HEK293 (cell line): ENCODE measurements around the gene LIN54.
A peak's percentile ranks its signal among the peaks of the same experiment; 100 is the strongest.

Experiments
- CTCF ChIA-PET: fragments of 350-600 bp; formaldehyde crosslinking; extraction: SDS; loops from one replicate; lab custom pipeline; 2021; ENCODE audit warnings: antibody characterized with exemption; lab: Yijun Ruan, JAX
- POLR2A ChIA-PET: fragments of 300-600 bp; formaldehyde crosslinking; extraction: SDS; loops from one replicate; lab custom pipeline; 2020; ENCODE audit warnings: antibody characterized with exemption, inconsistent platforms; lab: Yijun Ruan, JAX
- H3K27ac ChIP-seq: fragments of 200-500 bp; sonication (Bioruptor generic); 2 replicates; pipeline ENCODE4 v1.5.1; 2014; ENCODE audit warnings: low read depth, low read length, control low read depth, inconsistent platforms; ENCODE audit errors: extremely low read depth
- H3K36me3 ChIP-seq, 2 experiments: fragments of 200-500 bp in 1 of 2; sonication (Bioruptor generic) in 1 of 2; 1 replicate in 1 of 2; 2 replicates in 1 of 2; pipeline ENCODE4 v1.5.1; 2014 to 2017; ENCODE audit warnings: inconsistent platforms in 2 of 2, low read length in 2 of 2; ENCODE audit not compliant: control insufficient read depth in 2 of 2, insufficient read depth in 1 of 2
- H3K4me1 ChIP-seq: fragments of 200-500 bp; sonication (Bioruptor generic); 2 replicates; pipeline ENCODE4 v1.5.1; 2014; ENCODE audit warnings: mild to moderate bottlenecking, low read length, inconsistent platforms; ENCODE audit not compliant: control insufficient read depth, insufficient read depth
- H3K4me3 ChIP-seq: 2 replicates; pipeline ENCODE4 v1.5.1; 2011; ENCODE audit warnings: low read depth, mild to moderate bottlenecking, control low read depth, low read length, moderate library complexity
- H3K9me3 ChIP-seq: fragments of 200-500 bp; sonication (Bioruptor generic); 2 replicates; pipeline ENCODE4 v1.5.1; 2014; ENCODE audit warnings: low read depth, low read length, inconsistent platforms; ENCODE audit not compliant: control insufficient read depth, insufficient read depth
- BCL11B ChIP-seq: fragments of 450-650 bp; formaldehyde crosslinking; IDR thresholded peaks from 2 replicates; pipeline ENCODE4 v1.5.1; 2016; ENCODE audit warnings: low read depth, missing biosample characterization, missing genetic modification characterization
- GLIS2 ChIP-seq: fragments of 450-650 bp; formaldehyde crosslinking; IDR thresholded peaks from 2 replicates; pipeline ENCODE4 v1.5.1; 2016; ENCODE audit warnings: missing biosample characterization, missing genetic modification characterization
- HIC1 ChIP-seq: fragments of 450-650 bp; formaldehyde crosslinking; IDR thresholded peaks from 2 replicates; pipeline ENCODE4 v1.5.1; 2016; ENCODE audit warnings: missing biosample characterization, missing genetic modification characterization
- KLF1 ChIP-seq: fragments of 450-650 bp; formaldehyde crosslinking; IDR thresholded peaks from 2 replicates; pipeline ENCODE4 v1.5.1; 2016; ENCODE audit warnings: missing biosample characterization, missing genetic modification characterization
- KLF17 ChIP-seq: fragments of 450-650 bp; formaldehyde crosslinking; IDR thresholded peaks from 2 replicates; pipeline ENCODE4 v1.5.1; 2016; ENCODE audit warnings: missing biosample characterization, missing genetic modification characterization
- YY1 ChIP-seq: fragments of 450-650 bp; formaldehyde crosslinking; IDR thresholded peaks from 2 replicates; pipeline ENCODE4 v1.5.1; 2018; ENCODE audit warnings: missing biosample characterization, missing genetic modification characterization
- ZBTB1 ChIP-seq: fragments of 450-650 bp; formaldehyde crosslinking; IDR thresholded peaks from 2 replicates; pipeline ENCODE4 v1.5.1; 2016; ENCODE audit warnings: missing biosample characterization, missing genetic modification characterization
- ZBTB48 ChIP-seq: fragments of 450-650 bp; formaldehyde crosslinking; IDR thresholded peaks from 2 replicates; pipeline ENCODE4 v1.5.1; 2016; ENCODE audit warnings: missing biosample characterization, missing genetic modification characterization
- ZBTB8A ChIP-seq: fragments of 450-650 bp; formaldehyde crosslinking; IDR thresholded peaks from 2 replicates; pipeline ENCODE4 v1.5.1; 2016; ENCODE audit warnings: missing biosample characterization, missing genetic modification characterization
- ZFHX2 ChIP-seq: fragments of 450-650 bp; formaldehyde crosslinking; conservative IDR thresholded peaks from 2 replicates; pipeline ENCODE4 v1.5.1; 2016; ENCODE audit warnings: missing biosample characterization, missing genetic modification characterization
- ZNF266 ChIP-seq: fragments of 450-650 bp; formaldehyde crosslinking; IDR thresholded peaks from 2 replicates; pipeline ENCODE4 v1.5.1; 2016; ENCODE audit warnings: missing biosample characterization, missing genetic modification characterization, low read depth
- ZNF324 ChIP-seq: fragments of 450-650 bp; formaldehyde crosslinking; IDR thresholded peaks from 2 replicates; pipeline ENCODE4 v1.5.1; 2016; ENCODE audit warnings: missing biosample characterization, missing genetic modification characterization
- ZNF449 ChIP-seq: fragments of 450-650 bp; formaldehyde crosslinking; IDR thresholded peaks from 2 replicates; pipeline ENCODE4 v1.5.1; 2017; ENCODE audit warnings: missing biosample characterization, mild to moderate bottlenecking, missing genetic modification characterization, moderate library complexity
- ZNF501 ChIP-seq: fragments of 450-650 bp; formaldehyde crosslinking; IDR thresholded peaks from 2 replicates; pipeline ENCODE4 v1.5.1; 2016; ENCODE audit warnings: missing biosample characterization, missing genetic modification characterization
- ZNF529 ChIP-seq: fragments of 450-650 bp; formaldehyde crosslinking; IDR thresholded peaks from 2 replicates; pipeline ENCODE4 v1.5.1; 2017; ENCODE audit warnings: missing genetic modification characterization, missing biosample characterization; ENCODE audit not compliant: insufficient replicate concordance
- TF ChIP-seq, protein P1 (sequence below): fragments of 450-650 bp; formaldehyde crosslinking; conservative IDR thresholded peaks from 2 replicates; pipeline ENCODE4 v1.5.1; 2016; ENCODE audit warnings: low read depth, missing biosample characterization, missing genetic modification characterization
- TF ChIP-seq, protein P2 (sequence below): sonication (generic); formaldehyde crosslinking; IDR thresholded peaks from 2 replicates; pipeline ENCODE4 v1.8.1; 2022; ENCODE audit warnings: mild to moderate bottlenecking, moderate library complexity, missing genetic modification reagents
- TF ChIP-seq, protein P3 (sequence below): fragments of 450-650 bp; formaldehyde crosslinking; IDR thresholded peaks from 2 replicates; pipeline ENCODE4 v1.5.1; 2016; ENCODE audit warnings: missing biosample characterization, missing genetic modification characterization

Gene LIN54

DNA sequence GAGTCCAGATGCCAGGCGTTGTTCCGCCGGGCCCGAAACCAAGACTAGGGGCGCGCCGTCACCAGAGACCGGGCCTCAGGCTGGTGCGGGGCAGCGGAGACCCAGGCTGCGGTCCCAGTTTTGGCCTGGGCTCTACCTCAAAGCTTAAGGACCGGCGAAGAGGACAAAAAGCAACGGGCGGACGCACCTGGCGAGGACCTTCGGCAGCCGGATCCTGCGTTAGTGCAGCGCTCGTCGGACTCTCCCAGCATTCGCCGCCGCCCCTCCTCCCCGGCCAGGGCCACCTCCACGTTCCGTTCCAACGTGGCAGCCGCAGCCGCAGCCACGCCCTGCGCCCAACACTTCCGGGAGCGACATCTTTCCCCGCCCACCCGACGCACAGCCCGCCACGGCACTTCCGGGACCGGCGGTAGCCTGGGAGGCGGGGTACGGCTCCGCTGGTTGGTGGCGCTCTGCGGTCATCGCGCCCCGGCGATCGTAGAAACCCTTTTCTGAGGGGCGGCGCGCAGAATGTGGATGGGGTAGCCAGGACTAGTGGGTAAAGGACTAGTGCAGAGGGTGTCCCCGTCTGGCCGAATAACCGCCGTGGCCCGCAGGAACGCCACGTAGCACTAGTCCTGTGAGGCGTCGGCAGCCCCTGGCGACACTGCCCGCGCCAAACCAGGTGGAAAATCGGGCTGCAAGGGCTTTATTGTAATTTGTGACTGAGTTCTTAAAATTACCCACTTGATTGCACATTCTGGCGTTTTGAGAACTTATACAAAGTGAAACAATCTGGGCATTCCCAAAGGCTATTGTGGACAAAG is 119.5 kb downstream of the LIN54 start, which contains the start of gene SEC31A (continued):
- TF ChIP-seq, protein P1, sequence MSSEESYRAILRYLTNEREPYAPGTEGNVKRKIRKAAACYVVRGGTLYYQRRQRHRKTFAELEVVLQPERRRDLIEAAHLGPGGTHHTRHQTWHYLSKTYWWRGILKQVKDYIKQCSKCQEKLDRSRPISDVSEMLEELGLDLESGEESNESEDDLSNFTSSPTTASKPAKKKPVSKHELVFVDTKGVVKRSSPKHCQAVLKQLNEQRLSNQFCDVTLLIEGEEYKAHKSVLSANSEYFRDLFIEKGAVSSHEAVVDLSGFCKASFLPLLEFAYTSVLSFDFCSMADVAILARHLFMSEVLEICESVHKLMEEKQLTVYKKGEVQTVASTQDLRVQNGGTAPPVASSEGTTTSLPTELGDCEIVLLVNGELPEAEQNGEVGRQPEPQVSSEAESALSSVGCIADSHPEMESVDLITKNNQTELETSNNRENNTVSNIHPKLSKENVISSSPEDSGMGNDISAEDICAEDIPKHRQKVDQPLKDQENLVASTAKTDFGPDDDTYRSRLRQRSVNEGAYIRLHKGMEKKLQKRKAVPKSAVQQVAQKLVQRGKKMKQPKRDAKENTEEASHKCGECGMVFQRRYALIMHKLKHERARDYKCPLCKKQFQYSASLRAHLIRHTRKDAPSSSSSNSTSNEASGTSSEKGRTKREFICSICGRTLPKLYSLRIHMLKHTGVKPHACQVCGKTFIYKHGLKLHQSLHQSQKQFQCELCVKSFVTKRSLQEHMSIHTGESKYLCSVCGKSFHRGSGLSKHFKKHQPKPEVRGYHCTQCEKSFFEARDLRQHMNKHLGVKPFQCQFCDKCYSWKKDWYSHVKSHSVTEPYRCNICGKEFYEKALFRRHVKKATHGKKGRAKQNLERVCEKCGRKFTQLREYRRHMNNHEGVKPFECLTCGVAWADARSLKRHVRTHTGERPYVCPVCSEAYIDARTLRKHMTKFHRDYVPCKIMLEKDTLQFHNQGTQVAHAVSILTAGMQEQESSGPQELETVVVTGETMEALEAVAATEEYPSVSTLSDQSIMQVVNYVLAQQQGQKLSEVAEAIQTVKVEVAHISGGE (tag by site-specific recombination) = peak; percentile 91
- TF ChIP-seq ZBTB8A (tag by site-specific recombination) (peak; percentile 76), ZBTB48 (no peak), KLF17 (tag by site-specific recombination) (peak; percentile 38; the same call in 1 of the 2 replicates), HIC1 (tag by site-specific recombination) (peak; percentile 87), GLIS2 (tag by site-specific recombination) (0 out of 2 replicates have a peak, but pooled peaks have one; percentile 27), ZBTB1 (peak; percentile 64; the same call in 1 of the 2 replicates), ZNF449 (tag by site-specific recombination) (peak; percentile 13; the same call in 1 of the 2 replicates), ZFHX2 (tag by site-specific recombination) (peak; percentile 62; the same call in 1 of the 2 replicates), KLF1 (tag by site-specific recombination) (peak; percentile 89), ZNF501 (tag by site-specific recombination) (peak; percentile 95), ZNF324 (tag by site-specific recombination) (0 out of 2 replicates have a peak, but pooled peaks have one; percentile 41), BCL11B (tag by site-specific recombination) (0 out of 2 replicates have a peak, but pooled peaks have one; percentile 33), ZNF529 (tag by site-specific recombination) (peak; percentile 16)
- TF ChIP-seq, protein P2, sequence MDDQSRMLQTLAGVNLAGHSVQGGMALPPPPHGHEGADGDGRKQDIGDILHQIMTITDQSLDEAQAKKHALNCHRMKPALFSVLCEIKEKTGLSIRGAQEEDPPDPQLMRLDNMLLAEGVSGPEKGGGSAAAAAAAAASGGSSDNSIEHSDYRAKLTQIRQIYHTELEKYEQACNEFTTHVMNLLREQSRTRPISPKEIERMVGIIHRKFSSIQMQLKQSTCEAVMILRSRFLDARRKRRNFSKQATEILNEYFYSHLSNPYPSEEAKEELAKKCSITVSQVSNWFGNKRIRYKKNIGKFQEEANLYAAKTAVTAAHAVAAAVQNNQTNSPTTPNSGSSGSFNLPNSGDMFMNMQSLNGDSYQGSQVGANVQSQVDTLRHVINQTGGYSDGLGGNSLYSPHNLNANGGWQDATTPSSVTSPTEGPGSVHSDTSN = peak; percentile 83

GRCh38 chr4:82890528-82890900 is 120.1 kb downstream of the LIN54 start:
- H3K27ac ChIP-seq = peak overlapping the region; percentile 91
- TF ChIP-seq, protein P3, sequence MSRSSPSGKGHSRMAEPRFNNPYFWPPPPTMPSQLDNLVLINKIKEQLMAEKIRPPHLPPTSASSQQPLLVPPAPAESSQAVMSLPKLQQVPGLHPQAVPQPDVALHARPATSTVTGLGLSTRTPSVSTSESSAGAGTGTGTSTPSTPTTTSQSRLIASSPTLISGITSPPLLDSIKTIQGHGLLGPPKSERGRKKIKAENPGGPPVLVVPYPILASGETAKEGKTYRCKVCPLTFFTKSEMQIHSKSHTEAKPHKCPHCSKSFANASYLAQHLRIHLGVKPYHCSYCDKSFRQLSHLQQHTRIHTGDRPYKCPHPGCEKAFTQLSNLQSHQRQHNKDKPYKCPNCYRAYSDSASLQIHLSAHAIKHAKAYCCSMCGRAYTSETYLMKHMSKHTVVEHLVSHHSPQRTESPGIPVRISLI (tag by site-specific recombination) = 0 out of 2 replicates have a peak, but pooled peaks have one; percentile 18
- no peak for TF ChIP-seq ZNF266 (tag by site-specific recombination)
- TF ChIP-seq YY1 = no peak
- H3K4me3 ChIP-seq = peak overlapping the region; percentile 81
- peaks cover 10 to 26% of the 10 kb centered on the region in 2 experiments for H3K36me3 ChIP-seq
- no peaks in the 10 kb centered on the region for H3K9me3 ChIP-seq
- CTCF ChIA-PET = interaction anchor here (1.0 to 1.9 kb wide), 2 partner anchors 9 to 121 kb away, joined by 5 to 13 read pairs; no protein-coding TSS in a partner anchor
- H3K4me1 ChIP-seq = peaks cover 11% of the 10 kb centered on the region
- POLR2A ChIA-PET = interaction anchor here (1.8 kb wide), 1 partner anchor 145 kb away, joined by 6 read pairs; the partner anchor contains the start of gene COPS4
